GM18858 (cell line): ENCODE data around the gene TECR.
"Not testable (repeated sequence)": the region's sequence is repeated elsewhere in the genome, so short reads cannot be mapped to it uniquely, and the experiment has no call there.

Experiments used
- ATAC-seq: cut with Tn5 transposase; IDR thresholded peaks from one replicate; pipeline ENCODE4 v1.9.1; 2021; ENCODE audit not compliant: unreplicated experiment

TECR gene

GRCh38 chr19:14533450-14533849, 4.1 kb downstream of the TECR start:
- no peak for ATAC-seq

GRCh38 chr19:14536926-14537692, 7.7 kb downstream of the TECR start:
- ATAC-seq = no peak

- no peak for ATAC-seq
Measured at GRCh38 chr19:14540741-14541525, 11.5 kb downstream of the TECR start.

GRCh38 chr19:14541979-14542378, 12.6 kb downstream of the TECR start:
- ATAC-seq = not testable (repeated sequence)

- no peak for ATAC-seq
Measured at GRCh38 chr19:14542711-14543328, 13.4 kb downstream of the TECR start.

GRCh38 chr19:14544047-14544446, 14.7 kb downstream of the TECR start:
- ATAC-seq = no peak

- no peak for ATAC-seq
Measured at GRCh38 chr19:14544977-14545715, 15.8 kb downstream of the TECR start.

- no peak for ATAC-seq
Measured at GRCh38 chr19:14545716-14546082, 16.3 kb downstream of the TECR start.

- ATAC-seq = no peak
Measured at GRCh38 chr19:14550201-14550754, 20.9 kb downstream of the TECR start.

- not testable (repeated sequence) for ATAC-seq
Measured at GRCh38 chr19:14551134-14552005, 22.0 kb downstream of the TECR start.

GRCh38 chr19:14552006-14552360, 22.6 kb downstream of the TECR start:
- ATAC-seq = not testable (repeated sequence)

- no peak for ATAC-seq
Measured at GRCh38 chr19:14553042-14553938, 23.9 kb downstream of the TECR start.

- ATAC-seq = no peak
Measured at GRCh38 chr19:14553939-14554243, 24.5 kb downstream of the TECR start.

- no peak for ATAC-seq
Measured at GRCh38 chr19:14554382-14554812, 25.0 kb downstream of the TECR start.

GRCh38 chr19:14555918-14556661, 26.7 kb downstream of the TECR start:
- ATAC-seq = no peak

GRCh38 chr19:14556662-14557188, 27.3 kb downstream of the TECR start:
- ATAC-seq = no peak

GRCh38 chr19:14558370-14559066, 29.1 kb downstream of the TECR start:
- no peak for ATAC-seq
